C4-2B (cell line): ENCODE data around the gene SUSD1.

Experiments
- H3K27ac ChIP-seq: fragments of 450-650 bp; 2 replicates; pipeline ENCODE4 v1.5.1; 2017
- ZFX ChIP-seq: fragments of 450-650 bp; IDR thresholded peaks from 2 replicates; pipeline ENCODE4 v1.6.1; 2017
- TF ChIP-seq, protein P1 (sequence below): fragments of 450-650 bp; conservative IDR thresholded peaks from 2 replicates; pipeline ENCODE4 v1.5.1; 2017; ENCODE audit warnings: mild to moderate bottlenecking

SUSD1 gene

DNA sequence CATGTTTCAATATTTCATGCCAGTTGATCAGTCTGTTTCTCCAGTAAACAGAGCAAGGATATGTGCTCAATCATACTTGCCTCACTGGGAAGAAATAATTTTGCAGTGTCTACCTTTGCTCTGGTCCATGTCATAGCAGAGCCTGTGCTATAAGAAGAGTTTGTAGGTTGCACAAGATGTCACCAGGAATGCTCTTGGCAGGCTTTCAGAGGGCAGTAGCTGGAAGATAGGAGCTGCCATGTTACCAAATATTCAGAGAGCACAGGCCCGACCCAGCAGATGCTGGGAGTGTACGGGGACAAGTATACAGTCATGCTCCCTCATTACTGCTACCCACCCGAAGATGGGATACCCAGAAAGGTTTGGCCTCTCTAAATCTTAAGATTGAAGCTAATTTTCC, 175.8 kb downstream of the SUSD1 start:
- TF ChIP-seq, protein P1, sequence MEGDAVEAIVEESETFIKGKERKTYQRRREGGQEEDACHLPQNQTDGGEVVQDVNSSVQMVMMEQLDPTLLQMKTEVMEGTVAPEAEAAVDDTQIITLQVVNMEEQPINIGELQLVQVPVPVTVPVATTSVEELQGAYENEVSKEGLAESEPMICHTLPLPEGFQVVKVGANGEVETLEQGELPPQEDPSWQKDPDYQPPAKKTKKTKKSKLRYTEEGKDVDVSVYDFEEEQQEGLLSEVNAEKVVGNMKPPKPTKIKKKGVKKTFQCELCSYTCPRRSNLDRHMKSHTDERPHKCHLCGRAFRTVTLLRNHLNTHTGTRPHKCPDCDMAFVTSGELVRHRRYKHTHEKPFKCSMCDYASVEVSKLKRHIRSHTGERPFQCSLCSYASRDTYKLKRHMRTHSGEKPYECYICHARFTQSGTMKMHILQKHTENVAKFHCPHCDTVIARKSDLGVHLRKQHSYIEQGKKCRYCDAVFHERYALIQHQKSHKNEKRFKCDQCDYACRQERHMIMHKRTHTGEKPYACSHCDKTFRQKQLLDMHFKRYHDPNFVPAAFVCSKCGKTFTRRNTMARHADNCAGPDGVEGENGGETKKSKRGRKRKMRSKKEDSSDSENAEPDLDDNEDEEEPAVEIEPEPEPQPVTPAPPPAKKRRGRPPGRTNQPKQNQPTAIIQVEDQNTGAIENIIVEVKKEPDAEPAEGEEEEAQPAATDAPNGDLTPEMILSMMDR: no peak
- no peak for TF ChIP-seq ZFX
- H3K27ac ChIP-seq: no peak overlapping the region

DNA sequence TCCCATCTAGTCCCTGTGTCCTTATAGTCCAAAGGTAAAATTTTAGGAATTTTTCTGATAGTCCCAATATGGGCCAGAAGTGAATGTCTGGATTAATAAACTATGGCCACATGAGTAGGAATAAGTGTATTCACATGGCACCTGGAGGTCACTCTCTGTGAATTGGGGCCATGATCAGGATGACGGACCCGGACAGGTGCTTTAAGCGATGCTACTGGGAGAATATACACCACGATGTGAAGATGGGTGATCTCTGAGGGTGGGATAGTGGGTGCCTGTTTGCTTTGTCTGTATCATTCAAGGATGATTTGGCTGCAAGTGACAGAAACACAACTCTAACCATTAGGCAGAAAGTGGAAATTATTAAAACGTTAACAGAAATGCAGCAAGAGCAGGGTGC, 177.3 kb downstream of the SUSD1 start:
- no peak overlapping the region for H3K27ac ChIP-seq
- TF ChIP-seq, protein P1: no peak
- TF ChIP-seq ZFX: no peak

DNA sequence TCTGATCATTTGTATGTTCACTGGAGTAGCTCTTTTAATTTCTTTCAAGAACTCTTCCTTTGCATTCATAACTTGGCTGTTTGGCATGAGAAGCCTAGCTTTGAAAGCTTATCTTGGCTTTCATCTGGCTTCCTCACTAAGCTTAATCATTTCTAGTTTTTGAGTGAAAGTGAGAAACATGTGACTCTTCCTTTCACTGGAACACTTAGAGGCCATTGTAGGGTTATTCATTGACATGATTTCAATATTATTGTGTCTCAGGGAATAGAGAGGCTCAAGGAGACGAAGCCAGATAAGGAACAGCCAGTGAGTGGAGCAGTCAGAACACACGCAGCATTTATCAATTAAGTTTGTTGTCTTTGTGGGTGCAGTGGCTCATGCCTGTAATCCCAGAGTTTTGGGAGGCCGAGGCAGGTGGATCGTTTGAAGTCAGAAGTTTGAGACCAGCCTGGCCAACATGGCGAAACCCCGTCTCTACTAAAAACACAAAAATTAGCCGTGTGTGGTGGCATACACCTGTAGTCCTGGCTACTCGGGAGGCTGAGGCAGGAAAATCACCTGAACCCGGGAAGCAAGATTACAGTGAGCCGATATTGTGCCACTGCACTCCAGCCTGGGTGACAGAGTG, 180.2 kb downstream of the SUSD1 start:
- TF ChIP-seq, protein P1: no peak
- TF ChIP-seq ZFX: no peak
- no peak overlapping the region for H3K27ac ChIP-seq

DNA sequence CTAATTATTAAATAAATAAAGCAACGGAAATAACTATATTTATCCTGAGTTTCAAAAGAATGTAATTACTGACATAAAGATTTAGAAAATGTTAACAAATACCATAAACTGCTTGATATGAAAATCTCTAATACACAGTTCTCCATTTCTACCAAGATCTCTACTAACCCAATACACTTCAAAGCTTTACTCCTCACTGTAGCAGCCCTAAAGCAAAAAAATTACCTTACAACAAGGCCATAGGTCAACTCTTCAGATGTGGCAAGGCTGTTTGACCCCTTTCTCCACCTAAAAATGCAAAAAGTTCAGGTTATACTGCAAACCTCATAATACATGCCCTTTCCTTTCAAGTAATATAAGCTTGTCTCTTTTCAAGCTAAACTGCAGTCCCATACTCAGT, 181.8 kb downstream of the SUSD1 start:
- no peak overlapping the region for H3K27ac ChIP-seq
- TF ChIP-seq ZFX: no peak
- TF ChIP-seq, protein P1: no peak

DNA sequence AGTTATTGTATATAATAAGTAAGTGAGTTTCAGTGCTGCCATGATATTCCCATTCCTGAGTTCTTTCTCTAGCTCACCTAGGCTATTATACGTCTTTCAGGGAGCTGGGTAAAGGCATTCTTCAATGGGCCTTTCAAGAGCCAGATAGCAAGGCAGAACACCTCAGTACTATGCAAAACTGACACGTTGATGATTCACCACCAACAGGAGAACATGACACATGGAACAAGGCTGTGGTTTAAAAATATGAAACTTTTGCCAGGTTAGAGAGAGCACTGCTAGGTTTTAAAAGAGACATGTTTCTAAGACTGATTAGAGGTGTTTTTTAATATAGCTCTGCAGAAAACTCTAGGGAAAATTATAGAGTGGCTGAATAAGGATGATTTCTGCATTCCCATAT, 182.6 kb downstream of the SUSD1 start:
- TF ChIP-seq ZFX: no peak
- TF ChIP-seq, protein P1: no peak
- no peak overlapping the region for H3K27ac ChIP-seq

DNA sequence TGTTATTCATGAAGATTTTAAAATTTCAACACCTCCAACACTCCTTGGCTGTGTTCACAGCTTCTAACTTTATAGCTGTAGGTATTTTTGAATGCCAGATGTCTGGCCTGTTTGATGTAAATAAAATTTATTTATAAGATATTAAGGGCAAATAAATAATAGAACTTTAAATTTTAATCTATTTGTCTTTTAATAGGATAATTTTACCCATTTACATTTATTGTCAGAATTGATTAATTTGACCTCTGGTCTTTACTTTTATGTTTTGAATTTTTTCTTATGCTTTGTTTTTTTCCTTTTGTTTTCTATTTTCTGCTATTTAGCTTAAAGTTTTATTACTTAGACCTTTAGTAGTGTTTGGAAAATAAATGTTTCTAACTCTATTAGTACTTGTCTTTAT, 183.9 kb downstream of the SUSD1 start:
- TF ChIP-seq, protein P1: no peak
- TF ChIP-seq ZFX: no peak

More for the DNA sequence above, 183.9 kb downstream of the SUSD1 start:
- no peak overlapping the region for H3K27ac ChIP-seq
